Measurements from ENCODE around the gene DMXL1.

GRCh38 chr5:119177226-119177625 lies 106.3 kb downstream of the DMXL1 start:
- TF ChIP-seq CTCF (IDR thresholded peaks at IDR 0.05) (no peak), EZH2phosphoT487 (IDR thresholded peaks at IDR 0.05) (no peak), EZH2 (IDR thresholded peaks at IDR 0.05) (no peak)
